ENCODE data around the gene MAST4. TPM values are rescaled to one million over a fixed set of nuclear protein-coding genes. Genes with fewer than 3 reads are reported as not detected.

MAST4 gene
- total and polyA plus RNA-seq, 2 of the 13 experiments (the other 11 are each of a cell fraction or from before 2014, with no cell fraction given) = 3.4 to 3.7 TPM

- no peak for ATAC-seq
- FAIRE-seq = no peak
- Histone ChIP-seq H3K9ac (ENCODE audit: insufficient read depth, low read depth, low read length) (no peak overlapping the region), H3K36me3 (replicated peaks in 1 of 2; ENCODE audit: control insufficient read depth in 1 of 2, insufficient read depth in 2 of 2, low read length in 2 of 2) (no peaks in the 10 kb centered on the region), H3K4me2 (ENCODE audit: low read depth, low read length) (no peak overlapping the region), H4K20me1 (ENCODE audit: insufficient read depth, low read length) (no peaks in the 10 kb centered on the region), H3K27ac (ENCODE audit: extremely low read length, insufficient read depth, low read length) (no peak overlapping the region), H3K4me1 (ENCODE audit: insufficient read depth, low read length) (peaks cover 9% of the 10 kb centered on the region), H3K27me3 (ENCODE audit: control insufficient read depth in 1 of 2, insufficient read depth in 2 of 2, low read length in 2 of 2) (no peaks in the 10 kb centered on the region), H2AFZ (ENCODE audit: low read length) (no peak overlapping the region), H3K4me3 (replicated peaks in 1 of 3; ENCODE audit: insufficient read depth in 1 of 3, low read depth in 2 of 3, low read length in 3 of 3) (no peak overlapping the region), H3K9me3 (ENCODE audit: low read length) (no peaks in the 10 kb centered on the region), H3K79me2 (ENCODE audit: insufficient read depth, low read length) (no peaks in the 10 kb centered on the region)
- no peak for DNase-seq (ENCODE audit: low spot score)
- TF ChIP-seq MYPOP (CRISPR knock-in tag; IDR thresholded peaks at IDR 0.05) (no peak), FOXK1 (CRISPR knock-in tag; IDR thresholded peaks at IDR 0.05; ENCODE audit: borderline replicate concordance, low read depth) (no peak), ZBTB43 (CRISPR knock-in tag; conservative IDR thresholded peaks at IDR 0.05) (no peak), ZNF207 (IDR thresholded peaks at IDR 0.05; ENCODE audit: borderline replicate concordance) (no peak), ELK4 (CRISPR knock-in tag; IDR thresholded peaks at IDR 0.05; ENCODE audit: borderline replicate concordance) (no peak), CENPBD1 (CRISPR knock-in tag; IDR thresholded peaks at IDR 0.05; ENCODE audit: borderline replicate concordance, low read depth) (no peak)
- intact Hi-C loops (cut with micrococcal nuclease; ENCODE audit: unreplicated experiment) (no loop called here), in situ Hi-C loops (cut with HindIII; ENCODE audit: extremely low pct_ligation_motif_present, low pct_unique_long_range_greater_than_20kb) (no loop called here)
- BruUV-seq (replicated peaks) = no TSS peak
- WGBS (ENCODE audit: low lambda C conversion rate) = 97% methylated on average over 2 of the region's 2 CpGs
- ChIA-PET POLR2A (no interaction called here), CTCF (ENCODE audit: low intra/inter-chr PET ratio, low total read pairs) (no interaction called here)
Observed at GRCh38 chr5:67027171-67027570, 431.0 kb downstream of the MAST4 start.

All from HepG2 (cell line).